ENCODE data around the gene FOXC1.

GRCh38 chr6:1615853-1616420 is 6.2 kb downstream of the FOXC1 start:
- no peak for TF ChIP-seq CTCF (IDR thresholded peaks at IDR 0.05)
- TF ChIP-seq POLR2AphosphoS5 (IDR thresholded peaks at IDR 0.05), result no peak
- TF ChIP-seq POLR2A (IDR thresholded peaks at IDR 0.05), result no peak
